Gastrocnemius medialis (tissue), 4 donors: ENCODE measurements around the gene TPO. TPM values are rescaled to one million over a fixed set of nuclear protein-coding genes. Genes with fewer than 3 reads are reported as not detected.
"Not testable (repeated sequence)": the region's sequence is repeated elsewhere in the genome, so short reads cannot be mapped to it uniquely, and the experiment has no call there.

Source experiments
- ATAC-seq, 2 donors: fragments of 150-250 bp; one replicate each; pipeline ENCODE4 v1.9.1; 2016
- DNase-seq, 2 donors: peaks; one replicate each; pipeline ENCODE4 v3.0.0-alpha.2; 2019
- H3K27ac ChIP-seq, 4 donors: fragments of 200-600 bp; sonication (generic); 1 replicate in 1 of 4; 2 replicates in 3 of 4; pipeline ENCODE4 v1.5.1; 2016 to 2018; ENCODE audit warnings: mild to moderate bottlenecking in 2 of 4, moderate library complexity in 1 of 4
- H3K27me3 ChIP-seq, 3 donors: fragments of 200-600 bp; sonication (generic) in 2 of 3; 1 replicate in 1 of 3; 2 replicates in 2 of 3; pipeline versions ENCODE4 v1.5.1 to v1.6.0; 2016 to 2019; ENCODE audit warnings: mild to moderate bottlenecking in 1 of 3, moderate library complexity in 1 of 3
- H3K36me3 ChIP-seq, 2 donors: fragments of 200-600 bp; sonication (generic) in 1 of 2; one replicate each; pipeline ENCODE4 v1.5.1; 2017 to 2018
- H3K4me1 ChIP-seq, 2 donors: fragments of 200-600 bp; sonication (generic) in 1 of 2; one replicate each; pipeline ENCODE4 v1.5.1; 2016 to 2017; ENCODE audit warnings: mild to moderate bottlenecking in 2 of 2
- H3K4me3 ChIP-seq, 4 donors: fragments of 200-600 bp; sonication (generic) in 3 of 4; 1 replicate in 1 of 4; 2 replicates in 3 of 4; pipeline ENCODE4 v1.5.1; 2016 to 2019; ENCODE audit warnings: mild to moderate bottlenecking in 2 of 4
- H3K9me3 ChIP-seq, 3 donors: fragments of 200-600 bp; sonication (generic) in 2 of 3; 1 replicate in 1 of 3; 2 replicates in 2 of 3; pipeline ENCODE4 v1.5.1; 2016 to 2019
- CTCF ChIP-seq, 5 experiments: fragments of 450-650 bp in 3 of 5; fragments of 200-600 bp in 2 of 5; sonication (generic) in 2 of 5; IDR thresholded peaks in 4 of 5; conservative IDR thresholded peaks in 1 of 5; 1 replicate in 4 of 5; 2 replicates in 1 of 5; pipeline ENCODE4 v1.5.1; 2016 to 2019; ENCODE audit warnings: antibody characterized with exemption in 5 of 5, mild to moderate bottlenecking in 3 of 5, moderate library complexity in 3 of 5
- POLR2A ChIP-seq, 2 donors: fragments of 450-650 bp; IDR thresholded peaks; one replicate each; pipeline ENCODE4 v1.6.1; 2017; ENCODE audit warnings: antibody characterized with exemption in 2 of 2, mild to moderate bottlenecking in 2 of 2, moderate library complexity in 2 of 2
- in situ Hi-C, 4 donors: fragments of 200-750 bp; cut with MboI; loops; one replicate each; pipeline versions ENCODE4 v1.15.0 to v1.8.0; 2017; ENCODE audit warnings: low sequenced_read_pairs in 4 of 4
- intact Hi-C: fragments of 100-400 bp; cut with DNase I; formaldehyde crosslinking; loops from one replicate; pipeline ENCODE4 v1.15.1; 2023; ENCODE audit warnings: low total_unique reads
- total RNA-seq, 4 donors: library from RNA; depleted of rRNA; stranded (reverse); fragments of >200 nt; gene quantifications; one replicate each; pipeline versions ENCODE4 v1.1.0 to v1.2.3, GENCODE V29; 2016

Gene TPO
- total RNA-seq, 4 donors from 2014 or later, result 3.3 to 11.6 (median 5.3) TPM

- H3K4me3 ChIP-seq, result no peak overlapping the region
- in situ Hi-C loops (no loop called here), intact Hi-C loops (no loop called here)
- H3K36me3 ChIP-seq, result no peaks in the 10 kb centered on the region
- no peaks in the 10 kb centered on the region for H3K27me3 ChIP-seq
- no peak for DNase-seq
- H3K27ac ChIP-seq, result no peak overlapping the region
- H3K4me1 ChIP-seq, result no peaks in the 10 kb centered on the region
- ATAC-seq, result no peak
- H3K9me3 ChIP-seq, result no peaks in the 10 kb centered on the region
- TF ChIP-seq POLR2A (IDR thresholded peaks at IDR 0.05), result no peak
- TF ChIP-seq CTCF (IDR thresholded peaks at IDR 0.05 in 4 of 5, conservative IDR thresholded peaks at IDR 0.05 in 1 of 5), result no peak
Observed at GRCh38 chr2:1488181-1488671, 75.0 kb downstream of the TPO start.

- in situ Hi-C loops, result no loop called here
- TF ChIP-seq CTCF (IDR thresholded peaks at IDR 0.05 in 4 of 5, conservative IDR thresholded peaks at IDR 0.05 in 1 of 5) (no peak), POLR2A (IDR thresholded peaks at IDR 0.05) (no peak)
Observed at GRCh38 chr2:1488851-1489250, 75.6 kb downstream of the TPO start.

GRCh38 chr2:1489486-1489885 lies 76.2 kb downstream of the TPO start:
- intact Hi-C loops (no loop called here), in situ Hi-C loops (no loop called here)
- H3K4me1 ChIP-seq, result no peaks in the 10 kb centered on the region
- no peak for ATAC-seq
- TF ChIP-seq CTCF (IDR thresholded peaks at IDR 0.05 in 4 of 5, conservative IDR thresholded peaks at IDR 0.05 in 1 of 5), result no peak
- TF ChIP-seq POLR2A (IDR thresholded peaks at IDR 0.05), result no peak
- DNase-seq, result no peak
- H3K9me3 ChIP-seq, result no peaks in the 10 kb centered on the region
- H3K27ac ChIP-seq, result no peak overlapping the region
- no peaks in the 10 kb centered on the region for H3K27me3 ChIP-seq
- no peak overlapping the region for H3K4me3 ChIP-seq
- no peaks in the 10 kb centered on the region for H3K36me3 ChIP-seq

More at GRCh38 chr2:1488851-1489250, 75.6 kb downstream of the TPO start:
- Histone ChIP-seq H3K27me3 (no peaks in the 10 kb centered on the region), H3K9me3 (no peaks in the 10 kb centered on the region), H3K4me1 (no peaks in the 10 kb centered on the region), H3K36me3 (no peaks in the 10 kb centered on the region), H3K27ac (no peak overlapping the region), H3K4me3 (no peak overlapping the region)
- DNase-seq, result no peak
- intact Hi-C loops, result no loop called here
- ATAC-seq, result no peak

GRCh38 chr2:1490381-1490780 lies 77.1 kb downstream of the TPO start:
- H3K27ac ChIP-seq, H3K4me1 ChIP-seq, H3K4me3 ChIP-seq, H3K9me3 ChIP-seq, in situ Hi-C loops, intact Hi-C loops, H3K27me3 ChIP-seq, DNase-seq, H3K36me3 ChIP-seq, ATAC-seq: not testable (repeated sequence)

GRCh38 chr2:1491751-1492150 lies 78.5 kb downstream of the TPO start:
- ATAC-seq, result no peak
- Histone ChIP-seq H3K4me3 (no peak overlapping the region), H3K27me3 (no peaks in the 10 kb centered on the region), H3K9me3 (no peaks in the 10 kb centered on the region), H3K4me1 (no peaks in the 10 kb centered on the region), H3K27ac (no peak overlapping the region), H3K36me3 (no peaks in the 10 kb centered on the region)
- intact Hi-C loops, result no loop called here
- in situ Hi-C loops, result no loop called here
- TF ChIP-seq POLR2A (IDR thresholded peaks at IDR 0.05) (no peak), CTCF (IDR thresholded peaks at IDR 0.05 in 4 of 5, conservative IDR thresholded peaks at IDR 0.05 in 1 of 5) (no peak)
- no peak for DNase-seq

- intact Hi-C loops, ATAC-seq, H3K27ac ChIP-seq, DNase-seq, H3K27me3 ChIP-seq, H3K36me3 ChIP-seq, in situ Hi-C loops, H3K4me3 ChIP-seq, H3K4me1 ChIP-seq, H3K9me3 ChIP-seq: not testable (repeated sequence)
Observed at GRCh38 chr2:1492231-1492630, 79.0 kb downstream of the TPO start.
